ENCODE data around the gene RADIL. TPM values are rescaled to one million over a fixed set of nuclear protein-coding genes. Genes with fewer than 3 reads are reported as not detected.
A peak's percentile ranks its signal among the peaks of the same experiment; 100 is the strongest.

RADIL gene
- total and polyA plus RNA-seq, 2 donors (not counting 1 experiment from before 2014, with no cell fraction given), result not detected

DNA sequence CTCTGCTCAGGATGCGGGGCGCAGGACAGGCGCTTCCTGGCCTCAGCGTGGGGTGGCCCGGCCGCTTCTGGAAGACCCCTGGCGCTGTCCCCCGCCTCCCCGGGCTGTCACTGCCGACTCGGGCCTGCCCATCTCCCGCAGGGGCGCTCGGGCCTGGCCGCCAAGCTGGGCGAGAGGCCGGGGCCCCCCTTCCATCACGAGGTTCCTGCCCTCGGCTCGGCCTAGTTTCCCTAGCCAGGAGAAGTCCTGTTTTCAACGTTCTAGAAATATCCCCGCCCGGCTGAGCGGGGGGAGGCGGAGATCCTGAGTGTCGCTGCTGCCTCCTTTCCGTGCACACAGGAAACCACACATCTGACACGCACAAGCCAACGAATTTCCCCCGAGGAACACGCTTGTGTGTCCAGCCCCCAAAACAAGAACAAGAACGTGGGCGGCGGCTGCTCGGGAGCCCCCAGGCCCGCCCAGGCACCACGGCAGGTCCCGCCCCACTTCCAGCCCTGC, 74.4 kb downstream of the RADIL start:
- Mint-ChIP-seq H3K4me1 (peaks cover 11% of the 10 kb centered on the region), H3K4me3 (peak overlapping the region; percentile 86), H3K9me3 (ENCODE audit: insufficient read depth) (no peaks in the 10 kb centered on the region), H3K27ac (peak overlapping the region; percentile 70), H3K27me3 (peaks cover 23% of the 10 kb centered on the region)
- CTCF ChIA-PET, result interaction anchor here (0.6 to 0.8 kb wide), 2 partner anchors 10 to 194 kb away, joined by 3 read pairs; no protein-coding TSS in a partner anchor
- Histone ChIP-seq H3K9me3 (ENCODE audit: control extremely low read depth in 1 of 3, control insufficient read depth in 2 of 3, insufficient read depth in 1 of 3, low read length in 2 of 3) (peaks cover 0 to 14% (median 2%) of the 10 kb centered on the region in 3 donors), H3K79me2 (ENCODE audit: control insufficient read depth, insufficient read depth, low read length) (no peaks in the 10 kb centered on the region), H3K4me3 (ENCODE audit: control extremely low read depth in 1 of 5, extremely low read depth in 1 of 5, insufficient read depth in 1 of 5, low read depth in 2 of 5, low read length in 4 of 5) (peak overlapping the region in 4 of 5 experiments; percentile 32 to 59 (median 49)), H3K4me2 (replicated peaks; ENCODE audit: low read depth, low read length, poor library complexity, severe bottlenecking) (peak overlapping the region; percentile 92), H2AFZ (ENCODE audit: insufficient read depth, low read depth, low read length, poor library complexity, severe bottlenecking) (peak overlapping the region; percentile 84), H3K27me3 (replicated peaks in 1 of 4; ENCODE audit: control extremely low read depth in 1 of 4, control insufficient read depth in 3 of 4, insufficient read depth in 4 of 4, low read length in 3 of 4) (peaks cover 0 to 34% (median 8%) of the 10 kb centered on the region in 4 experiments), H3K36me3 (replicated peaks in 1 of 2; ENCODE audit: control extremely low read depth in 1 of 2, control insufficient read depth in 1 of 2, extremely low read depth in 1 of 2, insufficient read depth in 2 of 2, low read length in 1 of 2) (no peaks in the 10 kb centered on the region), H3K9ac (ENCODE audit: low read length) (peak overlapping the region; percentile 62), H3K4me1 (ENCODE audit: control insufficient read depth in 2 of 2, insufficient read depth in 2 of 2, low read length in 2 of 2) (peaks cover 12 to 15% of the 10 kb centered on the region in 2 donors), H4K20me1 (ENCODE audit: control insufficient read depth, insufficient read depth, low read length, poor library complexity, severe bottlenecking) (no peaks in the 10 kb centered on the region), H3K27ac (ENCODE audit: low read length in 2 of 2) (no peak overlapping the region)
- intact Hi-C loops (cut with micrococcal nuclease), result no loop called here
- peak; percentile 56 for DNase-seq
- 5% methylated on average over 35 of the region's 38 CpGs for WGBS (ENCODE audit: insufficient coverage)
- POLR2A ChIA-PET, result no interaction called here
- TF ChIP-seq CTCF (IDR thresholded peaks at IDR 0.05) (no peak), EZH2 (IDR thresholded peaks at IDR 0.05; ENCODE audit: borderline replicate concordance, insufficient read depth, low read depth, low read length, poor library complexity, severe bottlenecking) (no peak)
- ATAC-seq (ENCODE audit: low read depth), result peak; percentile 57

DNA sequence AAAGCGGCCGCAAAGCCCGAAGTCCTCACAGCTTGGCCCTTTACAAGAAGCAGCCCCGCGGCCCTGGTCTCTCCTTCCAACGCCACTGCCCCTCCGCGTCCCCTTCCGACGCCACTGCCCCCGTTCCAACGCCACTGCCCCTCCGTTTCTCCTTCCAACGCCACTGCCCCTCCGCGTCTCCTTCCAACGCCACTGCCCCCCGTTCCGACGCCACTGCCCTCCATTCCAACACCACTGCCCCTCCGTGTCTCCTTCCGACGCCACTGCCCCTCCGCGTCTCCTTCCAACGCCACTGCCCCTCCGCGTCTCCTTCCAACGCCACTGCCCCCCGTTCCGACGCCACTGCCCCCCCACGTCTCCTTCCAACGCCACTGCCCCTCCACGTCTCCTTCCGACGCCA, 75.0 kb downstream of the RADIL start:
- Mint-ChIP-seq H3K27me3 (peaks cover 19% of the 10 kb centered on the region), H3K4me3 (peak overlapping the region; percentile 19), H3K9me3 (ENCODE audit: insufficient read depth) (no peaks in the 10 kb centered on the region), H3K27ac (no peak overlapping the region), H3K4me1 (peaks cover 11% of the 10 kb centered on the region)
- TF ChIP-seq CTCF (IDR thresholded peaks at IDR 0.05) (no peak), EZH2 (IDR thresholded peaks at IDR 0.05; ENCODE audit: borderline replicate concordance, insufficient read depth, low read depth, low read length, poor library complexity, severe bottlenecking) (no peak)
- peaks cover 0 to 13% (median 2%) of the 10 kb centered on the region in 3 donors for H3K9me3 ChIP-seq (ENCODE audit: control extremely low read depth in 1 of 3, control insufficient read depth in 2 of 3, insufficient read depth in 1 of 3, low read length in 2 of 3)
- WGBS (ENCODE audit: insufficient coverage), result 96% methylated on average over 19 of the region's 37 CpGs
- DNase-seq (no peak), ATAC-seq (ENCODE audit: low read depth) (no peak)
- intact Hi-C loops (cut with micrococcal nuclease), result no loop called here
- H3K4me1 ChIP-seq (ENCODE audit: control insufficient read depth in 2 of 2, insufficient read depth in 2 of 2, low read length in 2 of 2), result peaks cover 12 to 15% of the 10 kb centered on the region in 2 donors
- H2AFZ ChIP-seq (ENCODE audit: insufficient read depth, low read depth, low read length, poor library complexity, severe bottlenecking), result peak overlapping the region; percentile 84
- no peaks in the 10 kb centered on the region for H3K36me3 ChIP-seq (replicated peaks in 1 of 2; ENCODE audit: control extremely low read depth in 1 of 2, control insufficient read depth in 1 of 2, extremely low read depth in 1 of 2, insufficient read depth in 2 of 2, low read length in 1 of 2)
- no peak overlapping the region for H3K4me3 ChIP-seq (ENCODE audit: control extremely low read depth in 1 of 5, extremely low read depth in 1 of 5, insufficient read depth in 1 of 5, low read depth in 2 of 5, low read length in 4 of 5)
- H4K20me1 ChIP-seq (ENCODE audit: control insufficient read depth, insufficient read depth, low read length, poor library complexity, severe bottlenecking), result no peaks in the 10 kb centered on the region
- ChIA-PET CTCF (interaction anchor here (0.7 kb wide), 1 partner anchor 272 kb away, joined by 3 read pairs; no protein-coding TSS in a partner anchor), POLR2A (no interaction called here)
- no peak overlapping the region for H3K27ac ChIP-seq (ENCODE audit: low read length in 2 of 2)
- no peaks in the 10 kb centered on the region for H3K79me2 ChIP-seq (ENCODE audit: control insufficient read depth, insufficient read depth, low read length)
- H3K9ac ChIP-seq (ENCODE audit: low read length), result no peak overlapping the region
- peak overlapping the region; percentile 92 for H3K4me2 ChIP-seq (replicated peaks; ENCODE audit: low read depth, low read length, poor library complexity, severe bottlenecking)
- peaks cover 0 to 33% (median 8%) of the 10 kb centered on the region in 4 experiments for H3K27me3 ChIP-seq (replicated peaks in 1 of 4; ENCODE audit: control extremely low read depth in 1 of 4, control insufficient read depth in 3 of 4, insufficient read depth in 4 of 4, low read length in 3 of 4)
